ENCODE data around the gene CELF1. TPM values are rescaled to one million over a fixed set of nuclear protein-coding genes. Genes with fewer than 3 reads are reported as not detected.
A peak's percentile ranks its signal among the peaks of the same experiment; 100 is the strongest.

Gene CELF1
- polyA plus RNA-seq, 10 donors: 46.6 to 93.3 (median 69.1) TPM

DNA sequence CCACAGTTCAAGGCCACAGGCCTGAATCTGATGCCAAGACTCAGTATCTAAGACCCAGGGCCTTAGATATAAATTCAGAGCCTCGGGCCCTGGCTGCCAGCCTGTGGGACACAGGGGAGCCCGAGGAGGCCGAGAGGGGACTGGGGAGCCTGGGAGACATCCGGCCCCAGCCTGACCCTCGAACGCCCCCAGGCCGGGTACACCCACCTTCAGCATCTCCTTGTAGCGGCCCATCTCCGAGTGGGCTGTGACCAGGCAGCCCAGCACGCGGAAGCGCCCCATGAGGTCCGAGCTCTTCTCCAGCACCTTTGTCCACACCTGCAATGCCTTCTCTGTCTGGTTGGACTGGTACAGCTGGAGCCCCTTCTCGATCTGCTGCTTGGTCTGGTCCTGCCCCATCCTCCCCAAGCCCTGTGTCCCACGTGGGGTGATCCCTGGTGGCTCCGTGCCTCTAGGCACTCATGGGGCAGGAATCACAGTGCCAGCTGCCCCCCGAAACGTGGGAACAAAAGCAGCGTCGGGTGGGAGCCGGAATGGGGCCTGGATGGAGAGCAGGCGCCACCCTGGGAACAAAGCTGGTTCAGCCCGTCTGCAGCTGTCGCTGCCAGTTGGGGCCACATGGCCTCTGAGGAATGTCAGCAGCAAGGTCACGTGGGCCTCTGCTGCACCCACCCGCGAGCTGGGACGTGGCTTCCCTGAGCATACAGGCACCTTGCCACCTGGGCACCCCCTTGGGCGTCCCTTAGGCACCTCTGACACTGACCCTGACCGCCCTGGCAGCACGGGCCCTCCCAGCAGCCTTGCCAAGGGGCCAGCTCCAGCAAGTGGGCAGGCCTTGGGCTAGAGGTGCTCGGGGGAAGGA lies 104.1 kb downstream of the CELF1 start, which contains the start of gene RAPSN:
Gene RAPSN, minus strand, starts transcription at position 571 of the 862 bp plus-strand sequence. Its CDS starts 172 bp downstream, at position 399.
- peak; percentile 63 to 75 (median 72) for DNase-seq

DNA sequence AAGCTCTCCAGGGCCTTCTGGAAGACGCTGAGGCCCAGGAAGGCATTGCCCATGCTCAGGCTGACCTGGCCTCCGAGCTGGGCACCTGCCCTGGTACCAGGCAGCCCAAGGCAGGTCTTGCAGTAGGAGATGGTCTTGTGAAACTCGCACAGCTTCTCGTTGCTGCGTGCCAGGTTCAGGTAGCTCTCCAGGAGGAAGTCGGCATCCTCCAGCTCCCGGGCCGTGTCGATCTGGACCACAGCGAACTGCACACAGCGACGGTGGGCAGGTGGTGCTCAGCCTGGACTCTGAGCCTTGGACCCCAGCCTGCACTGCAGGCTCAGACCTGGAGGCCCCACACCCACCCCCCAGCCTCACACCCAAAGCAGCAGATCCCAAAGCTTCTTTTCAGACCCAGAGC lies 105.0 kb downstream of the CELF1 start:
- DNase-seq: no peak

DNA sequence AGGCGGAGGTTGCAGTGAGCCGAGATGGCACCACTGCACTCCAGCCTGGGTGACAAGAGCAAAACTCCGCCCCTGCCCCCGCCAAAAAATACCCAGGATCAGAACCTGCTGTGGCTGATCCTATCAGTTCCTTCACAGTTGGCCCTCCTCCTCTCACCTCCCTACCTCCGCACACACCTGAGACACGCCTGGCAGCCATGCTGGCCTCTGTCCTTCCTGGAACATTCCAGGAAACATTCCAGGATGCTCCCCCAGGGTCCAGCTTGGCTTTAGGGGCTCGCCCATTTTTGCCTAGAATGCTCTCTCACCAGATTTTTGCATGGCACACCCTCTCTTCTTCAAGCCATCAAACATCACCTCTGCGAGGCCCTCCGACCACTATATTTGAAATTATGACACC lies 106.1 kb downstream of the CELF1 start:
- no peak for DNase-seq

DNA sequence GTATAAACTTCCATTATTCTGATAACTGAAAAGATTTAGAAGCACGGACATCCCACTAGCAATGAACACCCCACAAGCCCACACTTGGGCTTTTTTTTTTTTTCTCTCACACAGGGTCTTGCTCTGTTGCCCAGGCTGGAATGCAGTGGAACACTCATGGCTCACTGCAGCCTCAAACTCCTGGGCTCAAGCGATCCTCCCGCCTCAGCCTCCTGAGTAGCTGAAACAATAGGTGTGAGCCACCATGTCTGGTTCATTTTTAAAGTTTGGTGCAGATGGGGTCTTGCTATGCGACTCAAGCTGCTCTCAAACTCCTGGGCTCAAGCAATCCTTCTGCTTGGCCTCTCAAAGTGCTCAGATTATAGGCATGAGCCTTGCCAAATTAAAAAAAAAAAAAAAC lies 107.1 kb downstream of the CELF1 start:
- DNase-seq: no peak

DNA sequence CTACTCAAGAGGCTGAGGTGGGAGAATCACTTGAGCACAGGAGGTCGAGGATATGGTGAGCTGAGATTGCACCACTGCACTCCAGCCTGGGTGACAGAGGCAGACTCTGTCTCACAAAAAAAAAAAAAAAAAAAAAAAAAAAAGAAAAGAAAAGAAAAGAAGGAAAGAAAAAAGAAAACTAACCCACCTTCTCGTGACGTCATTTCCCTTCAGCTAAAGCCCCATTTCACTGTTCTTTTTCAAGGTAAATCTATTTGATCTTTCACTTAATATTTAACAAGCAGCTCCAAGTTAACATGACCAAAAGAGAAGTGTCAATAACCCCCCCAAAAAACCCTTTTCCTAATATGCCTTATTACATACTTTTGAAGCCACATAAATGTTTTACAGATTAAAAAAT lies 109.1 kb downstream of the CELF1 start:
- no peak for DNase-seq

DNA sequence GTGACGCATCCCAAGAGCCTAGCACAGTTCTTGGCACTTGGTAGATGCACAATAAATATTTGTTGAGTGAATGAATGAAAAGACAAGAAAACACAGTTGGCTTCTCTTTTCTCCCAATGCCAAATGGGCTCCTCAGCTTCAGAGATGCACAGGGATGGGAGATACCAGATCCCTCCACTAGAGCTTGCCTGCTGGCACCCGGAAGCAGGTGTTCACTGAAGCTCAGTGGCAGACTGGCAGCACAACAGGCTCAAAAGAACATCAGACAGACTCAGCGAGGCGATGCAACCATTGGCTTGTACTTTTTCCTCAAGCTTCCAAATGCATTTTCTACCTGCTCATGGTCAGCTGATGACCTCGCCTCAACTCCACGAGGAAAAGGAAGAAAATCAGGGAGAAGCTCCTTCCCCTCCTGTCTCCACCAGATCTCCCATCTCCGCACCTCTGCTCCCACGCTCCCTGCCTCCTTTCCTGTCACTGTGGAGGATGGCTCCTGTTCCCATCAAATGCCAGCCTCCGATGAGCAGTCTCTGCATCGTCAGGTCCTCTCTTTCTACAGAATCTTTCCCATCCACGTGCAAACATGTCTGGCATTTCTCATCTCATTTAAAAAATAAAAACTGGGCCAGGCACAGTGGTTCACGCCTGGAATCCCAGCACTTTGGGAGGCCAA lies 109.8 kb downstream of the CELF1 start:
- no peak for DNase-seq

DNA sequence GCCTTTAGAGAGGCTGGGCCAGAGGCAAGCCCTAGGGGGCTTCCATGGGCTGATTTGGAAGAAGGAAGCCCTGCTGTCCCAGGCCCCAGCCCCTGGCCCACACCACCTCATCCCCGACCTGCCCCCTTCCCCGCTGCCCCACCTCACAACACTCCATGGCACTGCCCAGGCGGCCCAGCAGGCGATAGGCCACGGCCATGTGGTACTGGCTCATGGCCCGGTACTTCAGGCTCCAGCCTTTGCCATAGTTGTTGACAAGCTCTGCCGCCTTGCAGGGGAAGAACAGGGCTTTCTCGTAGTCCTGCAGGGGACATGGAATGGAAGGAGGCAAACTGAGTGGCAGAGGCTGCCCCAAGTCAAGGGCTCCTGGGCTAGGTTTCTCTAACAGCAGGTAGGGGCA lies 110.4 kb downstream of the CELF1 start:
- DNase-seq: no peak

DNA sequence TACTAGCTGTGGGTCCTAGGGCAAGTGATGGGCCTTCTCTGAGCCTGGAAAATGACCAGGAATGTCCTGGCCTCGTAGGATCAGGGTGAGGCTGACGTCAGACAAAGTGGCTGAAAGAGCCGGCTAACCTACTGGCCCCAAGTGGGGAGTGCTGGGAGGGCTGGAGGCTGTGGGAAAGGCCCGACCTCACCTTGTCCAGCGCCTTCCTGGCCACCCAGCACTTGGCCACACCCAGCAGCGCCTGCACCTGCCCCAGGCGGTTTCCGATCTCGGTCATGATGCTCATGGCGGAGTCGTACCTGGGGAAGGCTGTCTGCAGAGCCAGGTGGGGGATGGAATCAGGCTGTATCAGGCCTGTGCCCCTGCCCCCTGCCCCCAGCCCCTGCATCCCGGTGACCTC lies 111.5 kb downstream of the CELF1 start:
- DNase-seq: no peak

DNA sequence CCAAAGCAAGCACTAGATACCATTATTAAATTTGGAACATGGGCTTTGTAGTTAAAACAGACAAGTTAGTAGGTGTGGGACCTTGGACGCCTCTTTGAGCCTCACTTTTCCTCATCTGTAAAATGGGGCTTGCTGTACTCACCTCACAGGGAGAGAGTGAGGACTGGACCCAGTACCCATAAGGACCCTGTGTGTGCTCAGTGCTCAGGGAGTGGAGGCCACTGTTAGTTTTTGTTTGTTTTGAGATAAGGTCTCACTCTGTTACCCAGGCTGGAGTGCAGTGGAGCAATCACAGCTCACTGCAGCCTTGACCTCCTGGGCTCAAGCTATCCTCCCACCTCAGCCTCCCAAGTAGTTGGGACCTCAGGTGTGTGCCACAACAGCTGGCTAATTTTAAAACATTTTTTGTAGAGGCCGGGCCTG lies 112.9 kb downstream of the CELF1 start:
- no peak for DNase-seq

DNA sequence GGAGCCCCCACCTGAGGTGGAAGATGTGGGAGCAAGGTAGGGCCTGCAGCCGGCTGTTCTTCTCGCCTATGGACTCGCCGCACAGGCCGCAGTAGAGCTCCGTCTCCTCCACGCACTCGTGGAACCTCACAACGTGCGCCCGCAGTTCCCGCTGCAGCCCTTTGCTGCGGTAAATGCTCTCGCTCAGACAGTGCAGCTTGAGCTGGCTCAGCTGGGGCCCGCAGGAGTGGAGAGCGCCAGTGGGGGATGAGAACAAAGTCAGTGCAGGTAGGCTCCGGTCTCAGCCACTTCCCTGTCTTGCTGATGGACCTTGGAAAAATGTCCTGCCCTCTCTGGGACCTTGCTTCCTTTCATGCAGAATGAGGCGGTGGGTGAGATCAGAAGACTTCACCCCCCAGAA lies 114.2 kb downstream of the CELF1 start:
- DNase-seq: no peak

DNA sequence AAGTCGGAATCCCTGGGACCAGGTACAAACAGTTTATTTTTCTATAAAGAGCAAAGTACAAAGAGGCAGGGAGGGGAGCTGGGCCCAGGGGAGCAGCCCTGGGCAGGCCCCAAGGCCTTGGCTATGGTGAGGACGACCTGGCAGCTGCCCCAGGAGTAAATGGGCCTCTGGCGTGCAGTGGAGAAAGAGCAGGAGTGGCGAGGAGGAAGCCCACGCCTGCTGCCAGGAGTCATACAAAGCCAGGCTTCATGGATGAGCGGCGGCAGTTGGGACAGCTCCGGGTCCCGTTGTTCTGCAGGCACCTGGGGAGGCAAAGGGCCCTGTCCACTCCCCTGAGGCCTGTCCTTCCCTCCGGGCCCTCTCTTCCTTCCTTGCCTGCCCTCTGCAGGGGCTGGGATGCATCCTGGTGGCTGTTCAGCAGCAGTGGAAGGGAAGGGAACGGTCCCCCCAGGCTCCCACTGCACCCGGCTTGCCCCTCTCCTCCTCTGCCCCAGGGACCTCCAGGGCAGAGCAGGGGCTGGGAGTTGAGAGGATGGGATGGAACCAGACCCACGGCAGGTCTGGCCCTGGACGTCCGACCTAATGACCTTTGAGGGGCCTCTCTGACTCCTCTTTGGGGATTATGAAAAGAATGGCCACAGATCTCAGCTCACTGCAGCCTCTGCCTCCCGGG lies 115.0 kb downstream of the CELF1 start:
- DNase-seq: no peak

DNA sequence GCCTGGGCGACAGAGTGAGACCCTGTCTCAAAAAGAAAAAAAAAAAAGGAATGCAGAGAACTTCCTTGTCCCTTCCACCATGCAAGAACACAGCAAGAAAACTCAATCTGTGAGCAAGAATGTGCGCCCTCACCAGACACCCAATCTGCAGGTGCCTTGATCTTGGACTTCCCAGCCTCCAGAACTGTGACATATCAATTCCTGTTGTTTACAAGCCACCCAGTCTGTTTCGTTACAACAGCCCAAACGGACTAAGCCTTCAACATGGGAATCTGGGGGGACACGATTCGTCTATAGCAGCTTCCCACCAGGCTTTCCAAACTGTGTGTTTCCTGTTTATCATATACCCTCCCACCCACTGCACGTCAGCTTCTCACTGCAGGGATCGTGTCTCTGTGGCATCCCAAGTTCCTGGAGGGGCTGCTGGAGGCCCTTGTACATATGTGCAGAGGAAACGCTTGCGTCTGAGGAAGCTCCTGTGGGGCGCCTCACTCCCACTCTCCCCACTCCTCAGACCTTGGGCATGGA lies 115.7 kb downstream of the CELF1 start:
- DNase-seq: no peak

DNA sequence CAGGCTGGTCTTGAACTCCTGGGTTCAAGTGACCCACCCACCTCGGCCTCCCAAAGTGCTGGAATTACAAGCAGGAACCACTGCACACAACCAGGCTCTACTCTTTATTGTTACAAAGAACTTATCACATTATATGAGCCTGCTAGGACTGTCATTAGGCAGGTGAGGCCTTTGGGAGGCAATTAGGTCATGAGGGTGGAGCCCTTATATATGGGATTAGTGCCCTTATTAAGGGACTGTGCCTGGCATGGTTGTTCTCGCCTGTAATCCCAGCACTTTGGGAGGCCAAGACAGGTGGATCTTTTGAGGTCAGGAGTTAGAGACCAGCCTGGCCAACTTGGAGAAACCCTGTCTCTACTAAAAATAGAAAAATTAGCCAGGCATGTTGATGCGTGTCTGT lies 116.2 kb downstream of the CELF1 start:
- DNase-seq: no peak

DNA sequence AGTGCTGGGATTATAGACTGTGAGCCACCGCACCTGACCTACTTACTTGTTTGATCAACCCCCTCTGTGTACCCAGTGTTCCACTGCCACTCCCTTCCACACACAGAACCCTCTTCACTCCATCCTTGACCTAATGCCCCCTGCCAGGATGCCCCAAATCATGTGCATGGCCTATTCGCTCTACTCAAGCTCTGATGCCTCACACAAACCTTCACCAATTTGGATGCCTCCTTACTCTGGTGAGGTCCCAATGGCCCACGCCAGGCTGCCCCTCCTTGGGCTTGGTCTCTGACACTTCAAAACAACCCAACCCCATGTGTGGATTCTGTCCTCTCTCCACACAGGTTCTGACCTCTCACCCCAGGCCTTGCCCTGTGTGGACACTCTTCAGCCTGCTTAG lies 117.2 kb downstream of the CELF1 start:
- DNase-seq: no peak

DNA sequence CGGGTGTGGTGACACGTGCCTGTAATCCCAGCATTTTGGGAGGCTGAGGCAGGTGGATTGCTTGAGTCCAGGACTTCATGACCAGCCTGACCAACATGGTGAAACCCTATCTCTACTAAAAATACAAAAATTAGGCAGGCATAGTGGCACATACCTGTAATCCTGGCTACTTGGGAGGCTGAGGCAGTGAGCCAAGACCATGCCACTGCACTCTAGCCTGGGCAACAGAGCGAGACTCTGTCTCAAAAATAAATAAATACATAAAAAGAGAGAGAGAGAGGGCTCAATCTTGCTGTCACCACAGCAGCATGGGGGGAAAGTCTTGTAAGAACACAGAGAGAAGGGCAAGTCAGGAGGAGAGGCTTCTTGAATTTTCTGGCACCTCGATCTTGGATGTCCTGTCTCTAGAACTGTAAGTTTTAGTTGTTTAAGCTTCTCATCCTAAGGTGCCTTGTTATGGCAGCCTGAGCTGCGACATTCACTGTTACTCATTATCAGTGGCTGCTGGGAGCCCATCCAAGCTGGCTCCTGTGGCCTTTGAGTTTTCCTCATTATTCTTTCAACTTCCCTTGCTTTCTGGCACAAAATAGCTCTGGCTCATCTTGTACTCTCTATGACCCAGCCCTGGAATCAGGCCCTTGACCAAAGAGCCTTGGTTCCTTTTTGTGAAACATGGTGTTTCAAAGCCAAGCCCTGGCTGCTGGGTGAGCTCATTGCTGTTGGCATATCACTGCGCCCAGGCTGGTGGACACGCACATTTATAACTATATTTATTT lies 118.7 kb downstream of the CELF1 start:
- no peak for DNase-seq

DNA sequence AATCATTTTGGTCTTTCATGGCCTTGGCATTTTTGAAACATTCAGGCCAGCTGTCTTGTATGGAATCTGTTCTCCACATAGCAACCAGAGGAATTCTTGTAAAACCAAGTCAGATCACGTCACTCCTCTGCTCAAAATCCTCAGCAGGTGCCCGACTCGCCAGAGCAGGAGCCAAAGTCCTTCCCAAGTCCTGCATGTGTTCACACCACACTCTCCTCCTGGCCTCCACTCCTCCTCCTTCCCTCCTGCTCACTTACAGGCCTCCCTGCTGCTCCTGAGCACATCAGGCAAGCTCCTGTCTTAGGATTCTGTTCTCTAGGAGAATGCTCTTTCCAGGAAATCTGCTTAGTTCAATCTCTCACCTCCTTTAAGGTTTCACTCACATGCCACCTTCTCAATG lies 119.8 kb downstream of the CELF1 start:
- DNase-seq: no peak

DNA sequence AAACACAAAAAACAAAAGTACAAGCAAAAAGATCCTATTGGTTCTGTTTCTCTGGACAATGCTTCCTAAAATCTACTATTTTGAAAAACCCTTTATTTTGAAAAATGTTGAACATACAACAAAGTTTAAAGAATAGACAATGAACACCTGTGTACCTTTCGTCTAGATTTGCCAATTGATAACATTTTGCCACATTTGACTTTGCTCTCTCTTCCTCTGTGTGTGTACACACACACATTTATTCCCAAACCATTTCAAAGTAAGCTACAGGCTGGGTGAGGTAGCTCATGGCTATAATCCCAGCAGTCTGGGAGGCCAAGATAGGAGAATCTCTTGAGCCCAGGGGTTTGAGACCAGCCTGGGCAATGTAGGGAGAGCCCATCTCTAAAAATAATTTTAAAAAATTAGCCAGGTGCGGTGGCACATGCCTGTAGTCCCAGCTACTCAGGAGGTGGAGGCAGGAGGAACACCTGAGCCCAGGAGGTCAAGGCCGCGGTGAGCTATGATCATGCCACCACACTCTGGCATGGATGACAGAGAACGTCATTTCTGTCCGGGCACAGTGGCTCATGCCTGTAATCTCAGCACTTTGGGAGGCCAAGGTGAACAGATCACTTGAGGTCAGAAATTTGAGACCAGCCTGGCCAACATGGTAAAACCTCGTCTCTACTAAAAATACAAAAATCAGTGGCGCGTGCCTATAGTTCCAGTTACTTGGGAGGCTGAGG lies 121.4 kb downstream of the CELF1 start:
- DNase-seq: no peak

DNA sequence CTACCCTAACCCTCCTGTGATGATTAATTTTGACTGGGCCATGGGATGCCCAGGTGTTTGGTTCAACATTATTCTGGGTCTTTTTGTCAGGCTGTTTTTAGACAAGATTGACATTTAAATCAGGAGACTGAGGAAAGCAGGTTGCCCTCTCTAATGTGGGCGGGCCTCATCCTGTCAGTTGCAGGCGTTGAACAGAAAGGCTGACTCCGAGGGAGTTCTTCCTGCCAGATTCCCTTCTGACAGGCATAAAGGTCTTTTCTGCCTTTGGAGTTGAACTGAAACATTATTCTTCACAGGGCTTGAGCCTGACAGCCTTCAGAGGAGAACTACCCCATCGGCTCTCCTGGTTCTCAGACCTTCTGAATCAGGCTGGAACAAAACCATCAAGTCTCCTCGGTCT lies 122.4 kb downstream of the CELF1 start:
- DNase-seq: no peak

DNA sequence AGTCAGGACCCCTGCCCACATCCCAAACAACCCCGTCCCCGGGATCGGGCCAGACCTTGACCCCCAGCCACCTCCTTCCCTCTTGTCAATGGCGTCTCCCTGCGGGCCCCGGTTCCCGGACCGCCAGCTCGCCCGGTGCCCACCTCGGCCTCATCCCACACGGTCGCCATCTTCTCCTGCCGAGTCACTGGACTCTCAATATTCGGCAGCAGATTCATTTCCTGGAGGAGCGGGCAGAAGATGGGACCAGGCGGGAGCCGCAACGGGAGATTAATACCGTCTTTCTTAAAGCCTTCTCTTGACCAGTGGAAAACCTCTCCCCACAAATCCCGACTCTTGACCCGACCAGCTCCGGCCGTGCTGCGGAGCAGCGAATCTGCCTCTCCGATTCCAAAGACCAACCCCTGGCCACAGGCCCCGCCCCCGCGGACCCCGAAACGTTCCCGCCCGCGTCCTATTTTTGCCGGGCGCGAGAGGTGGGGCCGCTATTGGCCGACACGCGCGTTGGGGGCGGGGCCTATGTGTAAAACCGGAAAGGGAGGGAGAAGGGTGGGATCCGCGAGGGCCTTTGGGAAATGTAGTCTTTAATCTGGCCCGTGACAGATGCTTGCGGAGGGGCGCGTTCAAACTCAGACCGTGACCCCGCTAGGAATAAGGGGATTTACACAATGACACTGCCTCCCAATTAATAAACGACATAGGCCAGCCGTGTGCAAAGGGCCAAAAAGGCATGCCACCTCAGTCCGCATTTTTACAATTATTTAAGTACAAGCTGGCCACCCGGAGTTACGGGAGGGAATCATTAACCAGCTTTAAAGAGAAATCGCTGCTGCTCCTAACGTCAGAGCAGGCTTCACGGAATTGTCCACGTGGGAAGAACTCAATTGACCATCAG lies 126.6 kb downstream of the CELF1 start, which contains the start of gene PSMC3:
Gene PSMC3, minus strand, starts transcription at position 378 of the 895 bp plus-strand sequence. Its CDS starts 160 bp downstream, at position 218.
- peak; percentile 98 to 99 (median 99) for DNase-seq

DNA sequence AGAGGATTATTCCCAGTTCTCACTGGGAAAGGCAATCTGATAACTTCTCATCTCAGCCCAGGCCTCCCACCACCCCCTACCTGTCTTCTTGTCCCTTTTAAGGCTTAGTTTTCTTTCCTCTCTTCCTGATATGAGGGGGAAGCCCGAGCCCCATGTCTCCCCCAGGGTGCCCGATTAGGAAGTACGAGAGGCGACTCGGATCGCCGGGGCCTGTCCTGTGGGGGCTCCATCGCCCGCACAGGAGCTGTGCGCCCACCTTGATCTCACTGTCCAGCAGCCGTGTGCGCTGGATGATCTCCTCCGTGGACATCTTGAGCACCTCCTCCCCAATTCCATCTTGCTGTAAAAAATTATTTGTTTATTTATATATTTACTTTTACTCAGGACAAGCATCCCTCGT lies 127.3 kb downstream of the CELF1 start:
- no peak for DNase-seq

All from muscle of back (tissue), 11 donors.